ENCODE measurements around the gene SNORC.
"Not testable (repeated sequence)": the region's sequence is repeated elsewhere in the genome, so short reads cannot be mapped to it uniquely, and the experiment has no call there.

SNORC gene

DNA sequence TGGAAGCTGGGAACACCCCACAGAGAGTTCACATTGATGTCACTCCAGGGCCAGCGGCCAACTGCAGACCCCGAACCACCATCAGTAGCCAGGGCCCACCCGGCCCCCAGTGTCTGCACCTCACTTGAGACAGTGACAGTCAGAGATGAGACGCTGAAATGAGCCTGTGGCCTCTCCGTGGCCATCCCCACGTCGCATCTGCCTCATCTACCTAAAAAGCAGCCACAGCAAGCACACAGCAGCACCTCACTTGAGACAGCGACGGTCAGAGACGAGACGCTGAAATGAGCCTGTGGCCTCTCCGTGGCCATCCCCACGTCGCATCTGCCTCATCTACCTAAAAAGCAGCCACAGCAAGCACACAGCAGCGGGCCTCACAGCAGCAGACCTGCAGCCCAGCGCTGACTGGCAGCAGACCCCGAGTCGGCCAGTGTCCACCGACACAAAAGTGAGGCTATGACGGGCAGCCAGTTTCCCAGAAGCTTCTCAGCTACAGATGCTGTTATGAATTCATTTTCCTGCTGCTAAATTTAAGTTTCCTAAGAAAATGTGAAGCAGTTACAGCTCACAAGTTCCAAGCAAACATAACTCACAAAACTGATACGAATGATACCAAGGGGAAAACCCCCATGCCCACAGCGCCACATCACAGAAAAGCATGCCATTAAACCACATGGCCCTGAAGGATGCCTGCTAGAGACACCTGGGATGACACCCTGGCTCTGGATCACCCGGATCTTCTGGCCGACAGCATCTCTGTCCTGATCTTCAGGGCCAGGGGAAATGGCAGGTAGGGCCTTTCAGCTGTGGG is 27.7 kb downstream of the SNORC start:
- FAIRE-seq, result no peak

DNA sequence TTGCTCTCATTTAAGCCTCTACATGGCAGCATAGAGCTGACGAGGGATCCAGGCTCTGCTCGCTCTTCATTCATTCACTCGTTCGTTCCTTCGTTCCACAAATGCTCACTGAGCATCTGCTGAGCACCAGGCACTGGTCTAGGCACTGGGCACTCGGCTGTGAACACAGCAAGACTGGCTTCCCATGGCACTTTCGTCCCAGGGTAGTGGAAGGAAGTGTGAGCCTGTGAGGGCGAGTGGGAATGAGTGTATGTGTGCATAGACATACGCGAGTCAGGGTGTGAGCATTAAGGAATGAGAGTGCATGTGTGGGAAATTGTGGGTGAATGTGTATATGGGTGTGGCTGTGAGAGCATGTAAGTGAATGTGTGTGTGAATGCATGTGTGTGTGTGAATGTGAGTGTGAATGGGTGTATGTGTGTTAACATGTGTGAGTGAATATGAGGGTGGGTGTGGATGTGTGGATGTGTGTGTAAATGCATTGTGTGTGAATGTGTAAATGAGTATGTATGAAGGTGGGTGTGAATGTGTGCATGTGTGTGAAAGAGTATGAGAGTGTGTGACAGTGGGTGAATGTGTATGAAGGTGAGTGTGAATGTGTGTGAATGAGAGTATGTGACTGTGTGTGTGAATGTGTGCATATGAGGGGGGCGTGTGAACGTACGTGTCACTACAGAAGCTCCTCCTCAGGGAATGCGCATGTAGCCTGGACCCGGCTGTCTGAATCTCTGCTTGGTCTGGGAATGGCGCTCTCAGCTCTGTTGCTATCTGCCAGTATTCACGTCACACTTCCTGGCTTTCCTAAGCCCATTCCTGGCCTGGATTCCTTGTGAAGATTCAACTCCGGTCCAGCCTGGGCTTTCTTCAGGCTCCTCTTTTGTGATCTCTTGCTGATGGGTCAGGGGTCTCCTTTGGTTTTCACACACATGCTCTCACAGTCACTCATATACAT is 28.8 kb downstream of the SNORC start:
- no peak for FAIRE-seq

GRCh38 chr2:232900811-232901735 is 31.0 kb downstream of the SNORC start:
- no peak for FAIRE-seq

- no peak for FAIRE-seq
These were observed 31.9 kb downstream of the SNORC start for GRCh38 chr2:232901736-232902578.

- FAIRE-seq, result no peak
These were observed 33.9 kb downstream of the SNORC start for GRCh38 chr2:232903989-232904388.

DNA sequence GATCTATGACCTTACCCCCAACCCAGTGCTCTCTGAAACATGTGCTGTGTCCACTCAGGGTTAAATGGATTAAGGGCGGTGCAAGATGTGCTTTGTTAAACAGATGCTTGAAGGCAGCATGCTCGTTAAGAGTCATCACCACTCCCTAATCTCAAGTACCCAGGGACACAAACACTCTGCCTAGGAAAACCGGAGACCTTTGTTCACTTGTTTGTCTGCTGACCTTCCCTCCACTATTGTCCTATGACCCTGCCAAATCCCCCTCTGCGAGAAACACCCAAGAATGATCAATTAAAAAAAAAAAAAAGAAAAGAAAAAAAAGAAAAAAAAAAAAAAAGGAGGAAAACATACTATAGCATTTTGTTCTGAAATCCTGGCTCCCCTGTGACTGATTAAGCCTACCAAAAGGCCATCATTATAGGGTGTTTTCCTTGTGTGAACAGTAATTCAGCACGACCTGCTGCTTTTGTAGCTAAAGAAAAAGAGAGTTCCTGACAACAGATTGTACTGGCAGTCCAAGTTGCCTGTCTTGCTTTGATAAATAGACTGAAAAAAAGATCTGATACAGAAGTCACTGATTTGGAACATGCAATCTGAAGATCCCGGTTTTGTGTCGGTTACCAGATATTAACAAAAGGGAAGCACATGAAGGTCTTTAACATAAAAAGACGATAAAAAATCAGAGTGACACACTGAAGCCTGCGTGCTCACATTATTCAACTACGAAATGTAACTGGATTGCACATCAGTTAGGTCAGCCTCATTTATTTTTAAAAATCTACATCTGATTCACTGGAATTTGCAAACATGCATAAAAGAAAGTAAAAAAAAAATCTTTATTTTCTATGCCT is 37.0 kb downstream of the SNORC start:
- not testable (repeated sequence) for FAIRE-seq

DNA sequence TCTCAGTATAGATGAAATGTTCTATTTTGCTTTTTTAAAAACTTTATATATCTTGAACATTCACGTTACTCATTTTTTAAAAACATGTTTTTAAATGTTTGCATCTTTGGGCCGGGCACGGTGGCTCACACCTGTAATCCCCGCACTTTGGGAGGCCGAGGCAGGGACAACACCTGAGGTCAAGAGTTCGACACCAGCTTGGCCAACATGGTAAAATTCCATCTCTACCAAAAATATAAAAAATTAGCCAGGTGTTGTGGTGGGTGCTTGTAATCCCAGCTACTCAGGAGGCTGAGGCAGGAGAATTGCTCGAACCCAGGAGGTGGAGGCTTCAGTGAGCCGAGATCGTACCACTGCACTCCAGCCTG is 37.6 kb downstream of the SNORC start:
- FAIRE-seq, result not testable (repeated sequence)

- FAIRE-seq, result no peak
These were observed 38.6 kb downstream of the SNORC start for GRCh38 chr2:232908695-232909094.

DNA sequence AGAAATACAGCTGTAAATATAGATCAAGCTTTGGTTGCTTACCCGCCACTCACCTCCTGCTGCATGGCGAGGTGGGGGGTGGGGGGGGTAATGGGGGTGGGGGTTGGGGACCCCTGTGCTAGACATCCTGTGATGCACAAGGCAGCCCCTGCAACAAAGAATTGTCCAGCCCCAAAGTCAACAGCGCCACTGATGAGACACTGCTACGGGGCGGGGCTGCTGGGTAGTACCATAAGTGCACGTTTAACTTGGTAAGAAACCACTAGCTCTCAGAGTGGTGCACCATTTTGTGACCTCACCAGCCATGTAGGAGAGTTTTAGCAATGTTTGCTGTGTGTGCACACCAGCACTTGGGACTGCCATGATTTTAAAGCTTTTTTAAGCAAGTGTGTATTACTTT is 40.3 kb downstream of the SNORC start:
- no peak for FAIRE-seq

- FAIRE-seq, result no peak
These were observed 41.7 kb downstream of the SNORC start for GRCh38 chr2:232911712-232912277.

- FAIRE-seq, result no peak
These were observed 43.8 kb downstream of the SNORC start for GRCh38 chr2:232913903-232914302.

- no peak for FAIRE-seq
These were observed 49.1 kb downstream of the SNORC start for GRCh38 chr2:232919141-232919540.

DNA sequence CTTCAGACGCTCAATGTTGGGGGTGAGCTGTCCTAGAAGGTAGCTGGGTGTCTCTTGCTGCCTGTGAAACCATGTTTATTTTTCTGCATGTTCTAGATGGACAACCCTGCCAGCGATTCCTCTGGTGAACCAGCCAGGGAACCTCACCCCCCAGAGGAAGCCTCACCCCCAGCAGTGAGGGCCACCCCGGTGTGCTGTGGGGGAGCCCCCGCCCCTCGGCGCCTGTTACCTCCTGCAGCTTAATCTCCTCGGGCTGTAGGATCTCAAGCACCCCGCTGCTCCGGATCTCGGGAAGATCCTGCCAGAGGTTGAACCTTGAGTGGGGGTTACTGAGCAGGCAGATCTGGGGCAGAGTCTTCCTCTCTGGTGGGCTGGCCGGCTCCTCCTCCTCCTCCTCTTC is 50.0 kb downstream of the SNORC start:
- FAIRE-seq, result no peak

DNA sequence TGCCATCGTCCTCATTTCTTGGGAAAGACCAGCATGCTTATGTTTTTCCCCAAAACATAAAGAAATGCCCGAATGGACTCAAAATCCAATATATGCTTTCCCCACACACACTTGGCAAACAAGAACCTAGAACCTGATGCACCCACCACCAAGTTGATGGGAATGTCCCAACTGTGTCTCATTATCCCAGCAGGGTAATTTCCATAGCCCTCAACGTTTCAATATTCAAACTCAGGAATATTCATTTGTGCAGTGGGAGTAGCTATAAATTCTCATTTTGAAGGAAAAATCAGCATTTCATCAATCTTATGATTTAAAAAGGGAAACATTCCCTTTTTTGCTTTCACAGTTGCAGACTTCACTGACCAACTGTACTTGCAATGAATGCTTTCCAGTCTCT is 50.7 kb downstream of the SNORC start:
- FAIRE-seq, result no peak

DNA sequence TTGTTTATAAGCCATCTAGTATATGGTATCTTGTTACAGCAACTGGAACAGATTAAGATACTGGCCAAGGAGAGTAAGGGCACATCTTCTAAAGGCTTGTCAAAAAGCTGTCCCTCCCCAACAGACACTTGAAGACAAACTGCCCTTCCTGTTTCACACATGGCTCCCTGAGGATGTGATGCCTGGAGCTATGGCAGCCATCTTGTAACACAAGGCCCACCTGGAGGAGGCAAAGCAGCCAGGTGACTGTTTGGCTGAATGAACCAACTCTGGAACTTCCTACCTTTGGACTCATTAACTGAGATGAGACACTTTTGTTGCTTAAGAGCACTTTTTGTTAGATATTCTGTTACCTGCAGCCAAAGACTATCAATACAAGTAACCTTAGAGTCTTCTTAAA is 54.4 kb downstream of the SNORC start:
- FAIRE-seq, result no peak

DNA sequence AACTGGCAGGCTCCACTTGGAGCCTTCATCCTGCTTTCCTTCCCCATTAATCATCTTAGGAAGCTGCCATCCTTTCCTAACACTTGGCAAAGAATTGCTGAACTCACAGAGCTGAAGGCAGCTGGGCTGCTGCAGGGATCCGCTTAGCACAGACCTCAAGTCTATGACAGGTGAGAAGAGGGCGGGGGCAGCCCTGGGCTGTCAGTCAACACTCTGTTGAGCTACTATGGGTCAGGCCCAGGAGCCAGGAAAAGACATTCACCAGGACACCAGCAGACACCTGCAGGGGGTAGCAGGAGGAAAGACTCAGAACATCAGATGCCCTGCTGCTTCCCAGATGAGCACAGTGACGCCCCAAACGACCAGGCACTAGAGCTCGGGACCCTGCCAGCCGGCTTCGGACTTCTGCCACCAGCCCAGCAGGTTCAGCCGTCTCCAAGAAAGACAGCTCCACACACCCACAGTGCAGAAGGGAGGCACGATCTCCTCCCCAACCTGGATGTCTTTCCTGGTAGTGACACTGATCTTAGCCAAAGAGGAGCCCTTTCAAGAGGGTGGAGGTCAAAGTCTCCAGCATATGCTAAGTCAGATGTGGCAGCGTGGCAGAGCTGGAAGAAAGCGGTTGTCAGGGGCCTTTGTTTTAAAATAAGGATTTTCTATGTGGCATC is 55.2 kb downstream of the SNORC start:
- FAIRE-seq, result no peak

DNA sequence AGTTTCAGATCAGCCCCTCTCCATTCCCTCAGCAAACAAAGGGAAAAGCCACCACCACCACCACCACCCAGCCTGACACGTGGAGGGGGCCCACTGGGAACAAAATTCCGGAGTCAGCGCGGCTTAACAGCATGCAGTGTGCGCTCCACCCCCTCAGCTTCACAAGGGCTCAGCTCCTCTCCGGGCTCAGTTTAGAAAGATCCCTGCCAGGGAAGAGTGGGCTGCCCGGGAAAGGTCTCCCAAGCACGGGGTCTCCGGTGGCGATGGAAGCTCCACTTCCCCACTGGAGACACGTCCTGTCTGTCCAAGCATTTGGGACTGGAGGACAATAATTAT is 55.7 kb downstream of the SNORC start:
- FAIRE-seq, result no peak

- FAIRE-seq, result no peak
These were observed 56.4 kb downstream of the SNORC start for GRCh38 chr2:232926431-232926939.

DNA sequence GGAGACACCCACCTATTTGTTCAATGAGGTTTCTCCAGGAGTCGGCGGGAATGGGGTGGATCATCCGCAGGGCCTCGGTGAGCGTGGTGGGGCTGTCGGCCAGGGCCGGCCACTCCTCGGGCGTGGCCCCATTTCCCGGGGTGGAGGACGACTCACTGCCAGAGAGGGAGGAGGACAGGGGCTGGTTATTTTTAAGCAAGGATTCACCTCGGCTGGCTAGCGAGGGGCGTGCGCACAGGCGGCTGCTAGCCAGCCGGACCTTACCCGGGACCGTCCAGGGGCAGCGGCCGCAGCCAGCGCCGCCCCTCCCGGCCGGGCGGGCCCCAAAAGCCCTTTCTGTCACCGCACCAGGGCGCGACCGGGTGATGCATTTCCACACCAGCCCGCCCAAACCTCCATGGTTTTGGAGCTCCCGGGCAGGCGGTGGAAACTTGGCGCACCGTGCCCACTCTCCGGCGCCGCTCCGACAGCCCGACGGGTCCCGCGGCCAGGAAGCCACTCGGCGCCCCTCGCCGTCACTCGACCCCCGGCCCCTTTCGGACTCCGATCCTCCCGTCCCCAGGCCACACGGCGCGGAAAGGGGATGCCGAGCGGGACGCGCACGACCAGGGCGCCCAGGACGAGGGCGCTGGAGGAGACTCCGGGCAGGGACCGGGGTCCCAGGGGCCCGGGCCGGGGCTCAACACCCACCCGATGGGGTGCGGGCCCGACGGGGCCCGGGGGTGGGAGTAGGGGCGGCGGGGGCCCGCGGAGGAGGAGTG is 57.1 kb downstream of the SNORC start:
- FAIRE-seq, result no peak

All from TTC549 (cell line).